HEK293 (cell line): ENCODE measurements around the gene ICAM4.

ENCODE experiments used
- BCL11A ChIP-seq: fragments of 450-650 bp; formaldehyde crosslinking; IDR thresholded peaks from 2 replicates; pipeline ENCODE4 v1.5.1; 2016; ENCODE audit warnings: low read depth, missing biosample characterization, missing genetic modification characterization
- ELK4 ChIP-seq: IDR thresholded peaks from 2 replicates; pipeline ENCODE4 v1.6.1; 2011; ENCODE audit warnings: mild to moderate bottlenecking, low read depth, low read length, borderline replicate concordance
- KLF7 ChIP-seq: fragments of 450-650 bp; formaldehyde crosslinking; IDR thresholded peaks from 2 replicates; pipeline ENCODE4 v1.5.1; 2016; ENCODE audit warnings: missing biosample characterization, missing genetic modification characterization, borderline replicate concordance
- MEIS1 ChIP-seq: sonication (generic); formaldehyde crosslinking; IDR thresholded peaks from 2 replicates; pipeline ENCODE4 v1.8.1; 2022; ENCODE audit warnings: missing genetic modification reagents, mild to moderate bottlenecking, borderline replicate concordance
- ZBTB8A ChIP-seq: fragments of 450-650 bp; formaldehyde crosslinking; IDR thresholded peaks from 2 replicates; pipeline ENCODE4 v1.5.1; 2016; ENCODE audit warnings: missing biosample characterization, missing genetic modification characterization
- ZNF280D ChIP-seq: fragments of 450-650 bp; formaldehyde crosslinking; IDR thresholded peaks from 2 replicates; pipeline ENCODE4 v1.5.1; 2016; ENCODE audit warnings: missing biosample characterization, missing genetic modification characterization
- ZNF488 ChIP-seq: fragments of 450-650 bp; formaldehyde crosslinking; IDR thresholded peaks from 2 replicates; pipeline ENCODE4 v1.5.1; 2016; ENCODE audit warnings: missing biosample characterization, missing genetic modification characterization
- ZNF791 ChIP-seq: fragments of 450-650 bp; formaldehyde crosslinking; IDR thresholded peaks from 2 replicates; pipeline ENCODE4 v1.5.1; 2016; ENCODE audit warnings: missing biosample characterization, missing genetic modification characterization
- ZSCAN16 ChIP-seq: fragments of 450-650 bp; formaldehyde crosslinking; IDR thresholded peaks from 2 replicates; pipeline ENCODE4 v1.5.1; 2016; ENCODE audit warnings: missing biosample characterization, missing genetic modification characterization
- TF ChIP-seq, protein P1 (sequence below): fragments of 450-650 bp; formaldehyde crosslinking; IDR thresholded peaks from 2 replicates; pipeline ENCODE4 v1.5.1; 2016; ENCODE audit warnings: missing biosample characterization, missing genetic modification characterization

DNA sequence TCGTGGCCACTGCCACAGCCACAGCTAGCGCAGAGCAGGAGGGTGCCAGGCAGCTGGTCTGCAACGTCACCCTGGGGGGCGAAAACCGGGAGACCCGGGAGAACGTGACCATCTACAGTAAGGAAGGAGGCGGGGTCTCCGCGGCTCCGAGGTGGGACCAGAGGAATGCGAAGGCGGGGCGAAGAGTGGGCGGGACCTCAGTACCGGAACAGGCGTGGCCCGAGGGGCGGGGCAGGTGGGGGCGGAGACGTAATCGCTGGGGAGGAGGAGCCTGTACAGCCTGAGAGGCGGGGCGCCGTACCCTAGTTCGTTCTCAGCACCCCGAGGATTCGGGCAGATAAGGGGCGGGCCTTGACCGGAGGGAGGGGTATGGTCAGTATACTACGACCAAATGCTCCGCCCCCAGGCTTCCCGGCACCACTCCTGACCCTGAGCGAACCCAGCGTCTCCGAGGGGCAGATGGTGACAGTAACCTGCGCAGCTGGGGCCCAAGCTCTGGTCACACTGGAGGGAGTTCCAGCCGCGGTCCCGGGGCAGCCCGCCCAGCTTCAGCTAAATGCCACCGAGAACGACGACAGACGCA, 5.5 kb downstream of the ICAM4 start:
- TF ChIP-seq BCL11A (tag by site-specific recombination) (no peak), KLF7 (no peak; the same call in 1 of the 2 replicates), ZNF488 (tag by site-specific recombination) (no peak), ZNF280D (tag by site-specific recombination) (no peak), ZNF791 (tag by site-specific recombination) (no peak), ELK4 (no peak), ZSCAN16 (no peak), ZBTB8A (no peak), MEIS1 (CRISPR knock-in tag) (no peak)
- TF ChIP-seq, protein P1, sequence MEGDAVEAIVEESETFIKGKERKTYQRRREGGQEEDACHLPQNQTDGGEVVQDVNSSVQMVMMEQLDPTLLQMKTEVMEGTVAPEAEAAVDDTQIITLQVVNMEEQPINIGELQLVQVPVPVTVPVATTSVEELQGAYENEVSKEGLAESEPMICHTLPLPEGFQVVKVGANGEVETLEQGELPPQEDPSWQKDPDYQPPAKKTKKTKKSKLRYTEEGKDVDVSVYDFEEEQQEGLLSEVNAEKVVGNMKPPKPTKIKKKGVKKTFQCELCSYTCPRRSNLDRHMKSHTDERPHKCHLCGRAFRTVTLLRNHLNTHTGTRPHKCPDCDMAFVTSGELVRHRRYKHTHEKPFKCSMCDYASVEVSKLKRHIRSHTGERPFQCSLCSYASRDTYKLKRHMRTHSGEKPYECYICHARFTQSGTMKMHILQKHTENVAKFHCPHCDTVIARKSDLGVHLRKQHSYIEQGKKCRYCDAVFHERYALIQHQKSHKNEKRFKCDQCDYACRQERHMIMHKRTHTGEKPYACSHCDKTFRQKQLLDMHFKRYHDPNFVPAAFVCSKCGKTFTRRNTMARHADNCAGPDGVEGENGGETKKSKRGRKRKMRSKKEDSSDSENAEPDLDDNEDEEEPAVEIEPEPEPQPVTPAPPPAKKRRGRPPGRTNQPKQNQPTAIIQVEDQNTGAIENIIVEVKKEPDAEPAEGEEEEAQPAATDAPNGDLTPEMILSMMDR (tag by site-specific recombination), result no peak
